SK-N-SH treated with all-trans-retinoic acid at 6 μM for 48 hours (cell line): ENCODE results near the gene SYT3.

Source experiments
- ARNTL ChIP-seq: fragments of 450-650 bp; formaldehyde crosslinking; IDR thresholded peaks from 2 replicates; pipeline ENCODE4 v1.5.0; 2020; ENCODE audit warnings: low read depth, mild to moderate bottlenecking, moderate library complexity, borderline replicate concordance
- CSDC2 ChIP-seq: fragments of 250-450 bp; sonication (Bioruptor Pico); IDR thresholded peaks from 2 replicates; pipeline ENCODE4 v1.5.0; 2020; ENCODE audit warnings: mild to moderate bottlenecking, moderate library complexity
- CSRNP3 ChIP-seq: fragments of 250-450 bp; sonication (Bioruptor Pico); IDR thresholded peaks from 2 replicates; pipeline ENCODE4 v1.5.1; 2021; ENCODE audit warnings: mild to moderate bottlenecking, moderate library complexity
- OSR1 ChIP-seq: fragments of 250-450 bp; sonication (Bioruptor Pico); IDR thresholded peaks from 2 replicates; pipeline ENCODE4 v1.8.0; 2022; ENCODE audit warnings: moderate library complexity, mild to moderate bottlenecking, inconsistent platforms
- PATZ1 ChIP-seq: fragments of 250-450 bp; sonication (Bioruptor Pico); IDR thresholded peaks from 2 replicates; pipeline ENCODE4 v1.8.0; 2020; ENCODE audit warnings: mild to moderate bottlenecking, moderate library complexity, borderline replicate concordance
- POU6F1 ChIP-seq: fragments of 250-450 bp; sonication (Bioruptor Pico); IDR thresholded peaks from 2 replicates; pipeline ENCODE4 v1.8.0; 2021; ENCODE audit warnings: low read depth, mild to moderate bottlenecking, moderate library complexity, borderline replicate concordance
- SNAI2 ChIP-seq: fragments of 250-450 bp; sonication (Bioruptor Pico); IDR thresholded peaks from 2 replicates; pipeline ENCODE4 v1.5.0; 2020; ENCODE audit warnings: mild to moderate bottlenecking, moderate library complexity
- TCF4 ChIP-seq: fragments of 250-450 bp; sonication (Bioruptor Pico); IDR thresholded peaks from 2 replicates; pipeline ENCODE4 v1.8.0; 2021; ENCODE audit warnings: mild to moderate bottlenecking, moderate library complexity, borderline replicate concordance
- TSHZ2 ChIP-seq: fragments of 250-450 bp; sonication (Bioruptor Pico); IDR thresholded peaks from 2 replicates; pipeline ENCODE4 v1.5.0; 2020; ENCODE audit warnings: mild to moderate bottlenecking, moderate library complexity
- ZFP3 ChIP-seq: fragments of 250-450 bp; sonication (Bioruptor Pico); IDR thresholded peaks from 2 replicates; pipeline ENCODE4 v1.5.0; 2020; ENCODE audit warnings: mild to moderate bottlenecking, moderate library complexity
- ZFP30 ChIP-seq: fragments of 450-650 bp; formaldehyde crosslinking; IDR thresholded peaks from 2 replicates; pipeline ENCODE4 v1.5.0; 2022; ENCODE audit warnings: mild to moderate bottlenecking, moderate library complexity
- ZNF70 ChIP-seq: fragments of 450-650 bp; formaldehyde crosslinking; IDR thresholded peaks from 2 replicates; pipeline ENCODE4 v1.5.0; 2020; ENCODE audit warnings: mild to moderate bottlenecking, moderate library complexity

- TF ChIP-seq CSDC2 (no peak), OSR1 (CRISPR knock-in tag) (no peak), ZNF70 (CRISPR knock-in tag) (no peak), CSRNP3 (CRISPR knock-in tag) (no peak), SNAI2 (CRISPR knock-in tag) (no peak), ZFP3 (CRISPR knock-in tag) (no peak), ZFP30 (no peak), PATZ1 (CRISPR knock-in tag) (no peak), TSHZ2 (CRISPR knock-in tag) (no peak), POU6F1 (CRISPR knock-in tag) (no peak), TCF4 (CRISPR knock-in tag) (no peak), ARNTL (no peak)
Observed at GRCh38 chr19:50666346-50667176, 26.9 kb upstream of the SYT3 start.
